DMS114 treated with DMSO at 0.1 percent for 48 hours (cell line): ENCODE results near the gene GRID1.

ENCODE experiments used
- DNase-seq: peaks from one replicate; lab custom pipeline; 2025; ENCODE audit not compliant: unreplicated experiment; lab: John Stamatoyannopoulos, UW

GRID1 gene

GRCh38 chr10:86153751-86154150 is 212.8 kb downstream of the GRID1 start:
- DNase-seq, result no peak

GRCh38 chr10:86152911-86153310 is 213.7 kb downstream of the GRID1 start:
- no peak for DNase-seq

- no peak for DNase-seq
These were observed 214.2 kb downstream of the GRID1 start for GRCh38 chr10:86152354-86152753.

GRCh38 chr10:86151613-86152012 is 215.0 kb downstream of the GRID1 start:
- no peak for DNase-seq

GRCh38 chr10:86149257-86149656 is 217.3 kb downstream of the GRID1 start:
- no peak for DNase-seq

- no peak for DNase-seq
These were observed 218.5 kb downstream of the GRID1 start for GRCh38 chr10:86148117-86148516.

- no peak for DNase-seq
These were observed 222.3 kb downstream of the GRID1 start for GRCh38 chr10:86144301-86144700.

GRCh38 chr10:86141896-86142295 is 224.7 kb downstream of the GRID1 start:
- DNase-seq, result no peak

- DNase-seq, result peak; percentile 2
These were observed 227.4 kb downstream of the GRID1 start for GRCh38 chr10:86139066-86139657.

GRCh38 chr10:86138551-86139065 is 228.0 kb downstream of the GRID1 start:
- no peak for DNase-seq

- no peak for DNase-seq
These were observed 229.0 kb downstream of the GRID1 start for GRCh38 chr10:86137561-86137960.

- DNase-seq, result no peak
These were observed 229.7 kb downstream of the GRID1 start for GRCh38 chr10:86136934-86137333.

GRCh38 chr10:86135191-86135590 is 231.4 kb downstream of the GRID1 start:
- no peak for DNase-seq

- DNase-seq, result no peak
These were observed 235.7 kb downstream of the GRID1 start for GRCh38 chr10:86130737-86131475.

GRCh38 chr10:86130041-86130440 is 236.6 kb downstream of the GRID1 start:
- DNase-seq, result no peak

- DNase-seq, result no peak
These were observed 238.2 kb downstream of the GRID1 start for GRCh38 chr10:86128360-86128759.

- DNase-seq, result no peak
These were observed 239.2 kb downstream of the GRID1 start for GRCh38 chr10:86127274-86127819.

GRCh38 chr10:86124734-86125133 is 241.9 kb downstream of the GRID1 start:
- DNase-seq, result no peak

GRCh38 chr10:86123715-86124114 is 242.9 kb downstream of the GRID1 start:
- no peak for DNase-seq

- no peak for DNase-seq
These were observed 243.3 kb downstream of the GRID1 start for GRCh38 chr10:86123304-86123703.

- no peak for DNase-seq
These were observed 243.9 kb downstream of the GRID1 start for GRCh38 chr10:86122646-86123045.

- DNase-seq, result no peak
These were observed 245.4 kb downstream of the GRID1 start for GRCh38 chr10:86121200-86121599.
